Measurements from ENCODE around the gene PTPRM.

PTPRM gene

DNA sequence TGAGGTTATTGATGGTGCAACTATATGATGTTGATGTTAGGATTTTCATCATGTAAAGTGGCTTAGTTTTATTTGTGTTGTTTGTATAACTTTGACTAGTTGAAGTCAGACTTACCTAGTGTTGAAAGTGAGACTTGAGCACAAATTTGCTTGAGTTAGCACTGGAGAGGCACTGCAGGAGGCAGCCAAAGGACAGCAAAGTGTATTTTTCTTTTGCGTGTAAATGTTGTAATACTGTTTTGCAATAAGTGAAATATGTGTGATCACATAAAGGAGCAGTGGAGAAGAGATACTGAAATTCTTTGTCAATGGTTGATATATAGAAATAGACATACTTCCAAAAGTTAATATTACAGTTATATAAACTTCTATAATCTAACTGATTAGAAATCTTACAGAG is 710.2 kb downstream of the PTPRM start:
- Histone ChIP-seq H3K27me3 (ENCODE audit: insufficient read depth, low read length, poor library complexity, severe bottlenecking) (no peaks in the 10 kb centered on the region), H3K79me2 (ENCODE audit: insufficient read depth, low read length) (no peaks in the 10 kb centered on the region), H4K20me1 (ENCODE audit: insufficient read depth, low read length, poor library complexity, severe bottlenecking) (no peaks in the 10 kb centered on the region), H3K36me3 (ENCODE audit: insufficient read depth, low read length) (no peaks in the 10 kb centered on the region), H3K9me3 (ENCODE audit: insufficient read depth, low read depth, low read length) (no peaks in the 10 kb centered on the region), H3F3A (ENCODE audit: low read depth) (no peaks in the 10 kb centered on the region), H3K4me1 (ENCODE audit: insufficient read depth, low read length, poor library complexity, severe bottlenecking) (no peaks in the 10 kb centered on the region), H3K4me3 (ENCODE audit: low read length, poor library complexity, severe bottlenecking) (no peak overlapping the region), H3K9me2 (replicated peaks; ENCODE audit: low read depth, low read length) (no peaks in the 10 kb centered on the region), H3K4me2 (ENCODE audit: low read depth, low read length, poor library complexity, severe bottlenecking) (no peak overlapping the region), H3K9ac (ENCODE audit: low read depth, low read length, poor library complexity, severe bottlenecking) (no peak overlapping the region), H2AFZ (ENCODE audit: low read length) (no peak overlapping the region)
- TF ChIP-seq, protein P1, sequence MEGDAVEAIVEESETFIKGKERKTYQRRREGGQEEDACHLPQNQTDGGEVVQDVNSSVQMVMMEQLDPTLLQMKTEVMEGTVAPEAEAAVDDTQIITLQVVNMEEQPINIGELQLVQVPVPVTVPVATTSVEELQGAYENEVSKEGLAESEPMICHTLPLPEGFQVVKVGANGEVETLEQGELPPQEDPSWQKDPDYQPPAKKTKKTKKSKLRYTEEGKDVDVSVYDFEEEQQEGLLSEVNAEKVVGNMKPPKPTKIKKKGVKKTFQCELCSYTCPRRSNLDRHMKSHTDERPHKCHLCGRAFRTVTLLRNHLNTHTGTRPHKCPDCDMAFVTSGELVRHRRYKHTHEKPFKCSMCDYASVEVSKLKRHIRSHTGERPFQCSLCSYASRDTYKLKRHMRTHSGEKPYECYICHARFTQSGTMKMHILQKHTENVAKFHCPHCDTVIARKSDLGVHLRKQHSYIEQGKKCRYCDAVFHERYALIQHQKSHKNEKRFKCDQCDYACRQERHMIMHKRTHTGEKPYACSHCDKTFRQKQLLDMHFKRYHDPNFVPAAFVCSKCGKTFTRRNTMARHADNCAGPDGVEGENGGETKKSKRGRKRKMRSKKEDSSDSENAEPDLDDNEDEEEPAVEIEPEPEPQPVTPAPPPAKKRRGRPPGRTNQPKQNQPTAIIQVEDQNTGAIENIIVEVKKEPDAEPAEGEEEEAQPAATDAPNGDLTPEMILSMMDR (conservative IDR thresholded peaks at IDR 0.05; ENCODE audit: low read length) = no peak
- TF ChIP-seq EZH2phosphoT487 (IDR thresholded peaks at IDR 0.05; ENCODE audit: borderline replicate concordance) = no peak

DNA sequence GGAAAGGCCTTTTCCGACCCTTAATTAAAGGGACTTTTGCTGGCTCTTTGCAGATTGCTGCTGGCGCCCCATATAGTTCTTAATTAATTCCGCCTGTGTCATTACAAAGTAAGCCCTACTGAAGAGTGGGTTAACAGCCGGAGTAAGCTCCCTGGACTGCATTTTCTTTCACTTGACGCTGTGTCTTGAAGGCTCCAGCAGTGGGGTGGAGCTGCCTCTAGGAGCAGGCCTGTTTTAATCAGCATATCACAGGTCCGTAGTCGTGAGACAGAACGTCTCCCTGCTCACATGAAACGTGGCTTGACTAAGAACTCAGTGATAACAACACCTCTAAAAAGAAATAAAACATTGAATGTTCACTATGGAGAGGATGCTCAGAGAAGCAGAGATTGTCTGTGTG is 712.2 kb downstream of the PTPRM start:
- H2AFZ ChIP-seq (ENCODE audit: low read length) = no peak overlapping the region

DNA sequence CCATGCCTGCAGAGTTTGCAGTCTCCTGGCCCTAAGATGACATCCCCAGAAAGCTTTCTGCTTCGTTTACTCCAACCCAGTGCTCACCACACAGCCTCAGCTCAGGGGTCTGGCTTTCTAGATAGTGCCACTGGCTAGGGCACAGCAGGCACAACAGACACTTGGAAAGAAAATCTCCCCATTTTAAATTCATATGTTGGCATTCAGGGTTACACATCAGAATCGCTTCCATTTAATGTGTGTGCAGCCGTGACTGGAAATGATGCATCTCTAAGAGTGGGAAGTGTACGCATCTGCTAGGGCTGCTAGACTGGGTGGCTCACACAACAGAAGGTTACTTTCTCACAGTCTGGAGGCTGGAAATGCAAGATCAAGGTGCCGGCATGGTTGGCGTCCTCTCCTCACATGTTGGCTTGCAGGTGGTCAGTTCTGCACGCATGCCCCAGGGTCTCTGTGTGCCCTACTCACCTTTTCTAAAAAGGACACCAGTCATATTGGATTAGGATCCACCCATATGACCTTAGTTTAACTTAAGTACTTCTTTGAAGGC is 712.7 kb downstream of the PTPRM start:
- no peak for TF ChIP-seq EZH2phosphoT487 (IDR thresholded peaks at IDR 0.05; ENCODE audit: borderline replicate concordance)
- TF ChIP-seq, protein P1 (conservative IDR thresholded peaks at IDR 0.05; ENCODE audit: low read length) = no peak
- Histone ChIP-seq H3K79me2 (ENCODE audit: insufficient read depth, low read length) (no peaks in the 10 kb centered on the region), H3K36me3 (ENCODE audit: insufficient read depth, low read length) (no peaks in the 10 kb centered on the region), H3K9me3 (ENCODE audit: insufficient read depth, low read depth, low read length) (no peaks in the 10 kb centered on the region), H3K4me2 (ENCODE audit: low read depth, low read length, poor library complexity, severe bottlenecking) (no peak overlapping the region), H4K20me1 (ENCODE audit: insufficient read depth, low read length, poor library complexity, severe bottlenecking) (no peaks in the 10 kb centered on the region), H3K4me3 (ENCODE audit: low read length, poor library complexity, severe bottlenecking) (no peak overlapping the region), H3F3A (ENCODE audit: low read depth) (no peaks in the 10 kb centered on the region), H3K27me3 (ENCODE audit: insufficient read depth, low read length, poor library complexity, severe bottlenecking) (no peaks in the 10 kb centered on the region), H3K4me1 (ENCODE audit: insufficient read depth, low read length, poor library complexity, severe bottlenecking) (no peaks in the 10 kb centered on the region), H3K9me2 (replicated peaks; ENCODE audit: low read depth, low read length) (no peaks in the 10 kb centered on the region), H2AFZ (ENCODE audit: low read length) (no peak overlapping the region), H3K9ac (ENCODE audit: low read depth, low read length, poor library complexity, severe bottlenecking) (no peak overlapping the region)

More for the DNA sequence above, 712.2 kb downstream of the PTPRM start:
- H3K4me1 ChIP-seq (ENCODE audit: insufficient read depth, low read length, poor library complexity, severe bottlenecking) = no peaks in the 10 kb centered on the region
- no peak overlapping the region for H3K4me3 ChIP-seq (ENCODE audit: low read length, poor library complexity, severe bottlenecking)
- H3K27me3 ChIP-seq (ENCODE audit: insufficient read depth, low read length, poor library complexity, severe bottlenecking) = no peaks in the 10 kb centered on the region
- H3K79me2 ChIP-seq (ENCODE audit: insufficient read depth, low read length) = no peaks in the 10 kb centered on the region
- H3K9ac ChIP-seq (ENCODE audit: low read depth, low read length, poor library complexity, severe bottlenecking) = no peak overlapping the region
- no peak overlapping the region for H3K4me2 ChIP-seq (ENCODE audit: low read depth, low read length, poor library complexity, severe bottlenecking)
- no peaks in the 10 kb centered on the region for H4K20me1 ChIP-seq (ENCODE audit: insufficient read depth, low read length, poor library complexity, severe bottlenecking)
- no peaks in the 10 kb centered on the region for H3F3A ChIP-seq (ENCODE audit: low read depth)
- no peaks in the 10 kb centered on the region for H3K9me3 ChIP-seq (ENCODE audit: insufficient read depth, low read depth, low read length)
- TF ChIP-seq, protein P1 (conservative IDR thresholded peaks at IDR 0.05; ENCODE audit: low read length) = no peak
- no peak for TF ChIP-seq EZH2phosphoT487 (IDR thresholded peaks at IDR 0.05; ENCODE audit: borderline replicate concordance)
- no peaks in the 10 kb centered on the region for H3K36me3 ChIP-seq (ENCODE audit: insufficient read depth, low read length)
- H3K9me2 ChIP-seq (replicated peaks; ENCODE audit: low read depth, low read length) = no peaks in the 10 kb centered on the region

All from Loucy (cell line).